ENCODE data around the gene ATG7. TPM values are rescaled to one million over a fixed set of nuclear protein-coding genes. Genes with fewer than 3 reads are reported as not detected.
A peak's percentile ranks its signal among the peaks of the same experiment; 100 is the strongest.

The ATG7 gene
- total RNA-seq, 1 experiment from 2014 or later, result 29.3 TPM

- H3K9me3 ChIP-seq (ENCODE audit: control insufficient read depth in 1 of 2, insufficient read depth in 1 of 2, low read depth in 1 of 2, low read length in 2 of 2), result no peaks in the 10 kb centered on the region
- no TSS peak for BruUV-seq (replicated peaks)
- no peaks in the 10 kb centered on the region for H3K9me2 ChIP-seq (ENCODE audit: insufficient read depth)
- intact Hi-C loops (cut with micrococcal nuclease), result no loop called here
- no peak for DNase-seq (ENCODE audit: low read depth, low spot score)
- no peaks in the 10 kb centered on the region for H3K79me2 ChIP-seq (ENCODE audit: insufficient read depth, low read length)
- no peak overlapping the region for H3K27ac ChIP-seq (ENCODE audit: low read depth, low read length)
- H4K20me1 ChIP-seq (ENCODE audit: insufficient read depth), result no peaks in the 10 kb centered on the region
- ChIA-PET RAD21 (ENCODE audit: low non-redundant PET in 1 of 2, low total read pairs in 2 of 2, uncharacterized antibody in 2 of 2, unreplicated experiment in 2 of 2) (no interaction called here), POLR2A (no interaction called here), CTCF (no interaction called here)
- no peak overlapping the region for H3K9ac ChIP-seq (ENCODE audit: low read length)
- no peaks in the 10 kb centered on the region for H3K27me3 ChIP-seq (ENCODE audit: insufficient read depth, low read length)
- no peak overlapping the region for H3K4me2 ChIP-seq (ENCODE audit: low read length)
- no peak overlapping the region for H3K4me3 ChIP-seq (replicated peaks in 1 of 2; ENCODE audit: low read depth in 1 of 2, low read length in 2 of 2)
- no peaks in the 10 kb centered on the region for H3K36me3 ChIP-seq (ENCODE audit: control insufficient read depth in 1 of 2, insufficient read depth in 2 of 2, low read length in 2 of 2)
- ATAC-seq, result peak; percentile 65
- TF ChIP-seq RAD21 (IDR thresholded peaks at IDR 0.05; ENCODE audit: low read depth), result 0 out of 2 replicates have a peak, but pooled peaks have one; percentile 13
- TF ChIP-seq ZFX (IDR thresholded peaks at IDR 0.05), result no peak
- TF ChIP-seq CTCF (IDR thresholded peaks at IDR 0.05 in 2 of 3, conservative IDR thresholded peaks at IDR 0.05 in 1 of 3; ENCODE audit: borderline replicate concordance in 1 of 3, insufficient read depth in 1 of 3, low read depth in 2 of 3, low read length in 2 of 3), result peak in 1 of 3 experiments; percentile 26; a peak in 1 of 6 replicates
- peaks cover 0 to 3% of the 10 kb centered on the region in 2 experiments; a peak in 1 of 4 replicates for H3K4me1 ChIP-seq (ENCODE audit: control insufficient read depth in 1 of 2, insufficient read depth in 2 of 2, low read length in 2 of 2)
- no peak overlapping the region for H2AFZ ChIP-seq (ENCODE audit: low read depth, low read length, poor library complexity, severe bottlenecking)
Measured at GRCh38 chr3:11539677-11540076, 267.5 kb downstream of the ATG7 start.

GRCh38 chr3:11541321-11542303, 269.4 kb downstream of the ATG7 start:
- Histone ChIP-seq H3K36me3 (ENCODE audit: control insufficient read depth in 1 of 2, insufficient read depth in 2 of 2, low read length in 2 of 2) (no peaks in the 10 kb centered on the region), H3K27ac (ENCODE audit: low read depth, low read length) (no peak overlapping the region), H3K9ac (ENCODE audit: low read length) (no peak overlapping the region), H4K20me1 (ENCODE audit: insufficient read depth) (no peaks in the 10 kb centered on the region), H3K4me2 (ENCODE audit: low read length) (no peak overlapping the region), H3K4me3 (replicated peaks in 1 of 2; ENCODE audit: low read depth in 1 of 2, low read length in 2 of 2) (no peak overlapping the region), H3K27me3 (ENCODE audit: insufficient read depth, low read length) (no peaks in the 10 kb centered on the region), H3K79me2 (ENCODE audit: insufficient read depth, low read length) (no peaks in the 10 kb centered on the region), H3K9me2 (ENCODE audit: insufficient read depth) (no peaks in the 10 kb centered on the region), H2AFZ (ENCODE audit: low read depth, low read length, poor library complexity, severe bottlenecking) (no peak overlapping the region), H3K9me3 (ENCODE audit: control insufficient read depth in 1 of 2, insufficient read depth in 1 of 2, low read depth in 1 of 2, low read length in 2 of 2) (no peaks in the 10 kb centered on the region), H3K4me1 (ENCODE audit: control insufficient read depth in 1 of 2, insufficient read depth in 2 of 2, low read length in 2 of 2) (peaks cover 0 to 3% of the 10 kb centered on the region in 2 experiments; a peak in 1 of 4 replicates)
- BruUV-seq (replicated peaks), result no TSS peak
- ATAC-seq, result no peak
- POLR2A ChIA-PET, result no interaction called here
- CTCF ChIA-PET, result no interaction called here
- no peak for DNase-seq (ENCODE audit: low read depth, low spot score)
- intact Hi-C loops (cut with micrococcal nuclease), result no loop called here
- RAD21 ChIA-PET (ENCODE audit: low non-redundant PET in 1 of 2, low total read pairs in 2 of 2, uncharacterized antibody in 2 of 2, unreplicated experiment in 2 of 2), result no interaction called here
- TF ChIP-seq YY1 (IDR thresholded peaks at IDR 0.05; ENCODE audit: extremely low read depth, insufficient replicate concordance, low read depth, low read length), result no peak
- no peak for TF ChIP-seq REST (IDR thresholded peaks at IDR 0.05; ENCODE audit: low read depth)
- no peak for TF ChIP-seq ZFX (IDR thresholded peaks at IDR 0.05)
- TF ChIP-seq ATF3 (IDR thresholded peaks at IDR 0.05), result no peak
- no peak for TF ChIP-seq CTCF (IDR thresholded peaks at IDR 0.05 in 2 of 3, conservative IDR thresholded peaks at IDR 0.05 in 1 of 3; ENCODE audit: borderline replicate concordance in 1 of 3, insufficient read depth in 1 of 3, low read depth in 2 of 3, low read length in 2 of 3)
- TF ChIP-seq SRF (IDR thresholded peaks at IDR 0.05; ENCODE audit: low read depth), result no peak
- no peak for TF ChIP-seq EZH2 (IDR thresholded peaks at IDR 0.05)

Measured in HCT116 (cell line).